UCSD-AML1 (cell line): ENCODE data around the gene HS3ST6.
A peak's percentile ranks its signal among the peaks of the same experiment; 100 is the strongest.
"Not testable (repeated sequence)": the region's sequence is repeated elsewhere in the genome, so short reads cannot be mapped to it uniquely, and the experiment has no call there.

Experiments
- DNase-seq: peaks from one replicate; lab custom pipeline; 2025; ENCODE audit not compliant: unreplicated experiment; lab: John Stamatoyannopoulos, UW

HS3ST6 gene

GRCh38 chr16:1947369-1947670 lies 29.1 kb upstream of the HS3ST6 start:
- DNase-seq: no peak

GRCh38 chr16:1946495-1947368 lies 28.5 kb upstream of the HS3ST6 start:
- DNase-seq: no peak

GRCh38 chr16:1945559-1946391 lies 27.6 kb upstream of the HS3ST6 start:
- no peak for DNase-seq

GRCh38 chr16:1944612-1945199 lies 26.5 kb upstream of the HS3ST6 start:
- no peak for DNase-seq

- DNase-seq: peak; percentile 100
Observed at GRCh38 chr16:1942810-1943726, 24.9 kb upstream of the HS3ST6 start, which contains the start of gene MSRB1. MSRB1 (minus strand) TSS chr16:1943199; CDS start chr16:1943156, 43 bp downstream.

- DNase-seq: peak; percentile 43
Observed at GRCh38 chr16:1942047-1942809, 24.0 kb upstream of the HS3ST6 start.

- no peak for DNase-seq
Observed at GRCh38 chr16:1941162-1942046, 23.2 kb upstream of the HS3ST6 start.

- DNase-seq: no peak
Observed at GRCh38 chr16:1940273-1941161, 22.3 kb upstream of the HS3ST6 start.

GRCh38 chr16:1939833-1940232 lies 21.6 kb upstream of the HS3ST6 start:
- not testable (repeated sequence) for DNase-seq

GRCh38 chr16:1938910-1939309 lies 20.7 kb upstream of the HS3ST6 start:
- DNase-seq: no peak

- no peak for DNase-seq
Observed at GRCh38 chr16:1938316-1938715, 20.1 kb upstream of the HS3ST6 start.

- DNase-seq: no peak
Observed at GRCh38 chr16:1936945-1937479, 18.8 kb upstream of the HS3ST6 start.

GRCh38 chr16:1933097-1933661 lies 15.0 kb upstream of the HS3ST6 start:
- no peak for DNase-seq

- DNase-seq: no peak
Observed at GRCh38 chr16:1932050-1933028, 14.1 kb upstream of the HS3ST6 start.

- no peak for DNase-seq
Observed at GRCh38 chr16:1930338-1930720, 12.1 kb upstream of the HS3ST6 start.
